ENCODE data around the gene IQCK. TPM values are rescaled to one million over a fixed set of nuclear protein-coding genes. Genes with fewer than 3 reads are reported as not detected.

The IQCK gene
- total RNA-seq, 2 donors from 2014 or later: 17.5 to 18.1 TPM

DNA sequence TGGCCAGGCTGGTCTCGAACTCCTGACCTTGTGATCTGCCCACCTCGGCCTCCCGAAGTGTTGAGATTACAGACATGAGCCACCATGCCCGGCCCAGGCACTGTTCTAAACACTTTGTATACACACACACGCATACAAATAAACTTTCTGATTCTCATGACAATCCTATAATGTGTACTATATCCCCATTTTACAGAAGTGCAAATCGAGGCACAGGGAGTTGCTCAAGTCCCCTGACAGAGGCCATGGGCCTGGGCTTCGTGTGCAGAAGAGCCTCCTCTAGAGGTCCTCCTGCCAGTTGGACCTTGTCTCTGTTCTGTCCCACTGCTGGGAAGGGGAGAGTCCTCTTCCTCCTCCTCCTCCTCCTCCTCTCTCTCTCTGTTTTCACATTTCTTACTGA is 176.5 kb downstream of the IQCK start:
- Histone ChIP-seq H3K36me3 (no peaks in the 10 kb centered on the region), H3K9me3 (no peaks in the 10 kb centered on the region), H3K27me3 (replicated peaks; ENCODE audit: insufficient read depth) (no peaks in the 10 kb centered on the region), H3K27ac (no peak overlapping the region), H3K4me1 (ENCODE audit: control insufficient read depth in 1 of 2, low read depth in 2 of 2) (no peaks in the 10 kb centered on the region), H3K4me3 (no peak overlapping the region)
- DNase-seq (ENCODE audit: low spot score) (no peak), ATAC-seq (ENCODE audit: insufficient number of reproducible peaks, low FRiP score, low read depth) (no peak)
- TF ChIP-seq, protein P1, sequence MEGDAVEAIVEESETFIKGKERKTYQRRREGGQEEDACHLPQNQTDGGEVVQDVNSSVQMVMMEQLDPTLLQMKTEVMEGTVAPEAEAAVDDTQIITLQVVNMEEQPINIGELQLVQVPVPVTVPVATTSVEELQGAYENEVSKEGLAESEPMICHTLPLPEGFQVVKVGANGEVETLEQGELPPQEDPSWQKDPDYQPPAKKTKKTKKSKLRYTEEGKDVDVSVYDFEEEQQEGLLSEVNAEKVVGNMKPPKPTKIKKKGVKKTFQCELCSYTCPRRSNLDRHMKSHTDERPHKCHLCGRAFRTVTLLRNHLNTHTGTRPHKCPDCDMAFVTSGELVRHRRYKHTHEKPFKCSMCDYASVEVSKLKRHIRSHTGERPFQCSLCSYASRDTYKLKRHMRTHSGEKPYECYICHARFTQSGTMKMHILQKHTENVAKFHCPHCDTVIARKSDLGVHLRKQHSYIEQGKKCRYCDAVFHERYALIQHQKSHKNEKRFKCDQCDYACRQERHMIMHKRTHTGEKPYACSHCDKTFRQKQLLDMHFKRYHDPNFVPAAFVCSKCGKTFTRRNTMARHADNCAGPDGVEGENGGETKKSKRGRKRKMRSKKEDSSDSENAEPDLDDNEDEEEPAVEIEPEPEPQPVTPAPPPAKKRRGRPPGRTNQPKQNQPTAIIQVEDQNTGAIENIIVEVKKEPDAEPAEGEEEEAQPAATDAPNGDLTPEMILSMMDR (IDR thresholded peaks at IDR 0.05): no peak

DNA sequence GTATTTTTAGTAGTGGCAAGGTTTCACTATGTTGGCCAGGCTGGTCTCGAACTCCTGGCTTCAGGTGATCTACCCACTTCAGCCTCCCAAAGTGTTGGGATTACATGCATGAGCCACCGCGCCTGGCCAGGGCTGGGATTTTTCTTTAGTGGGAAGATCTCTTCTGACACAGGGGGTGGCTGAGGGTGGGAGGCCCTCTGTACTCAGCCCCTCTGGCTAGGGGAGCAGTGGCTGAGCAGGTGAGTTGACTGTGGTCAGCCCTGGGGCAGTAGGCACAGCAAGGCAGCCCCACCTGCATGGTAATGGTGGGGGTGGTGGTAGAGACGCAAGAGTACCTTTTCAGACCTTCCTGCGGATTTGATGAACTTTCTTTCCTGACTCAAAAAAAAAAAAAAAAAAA is 178.9 kb downstream of the IQCK start:
- no peaks in the 10 kb centered on the region for H3K4me1 ChIP-seq (ENCODE audit: control insufficient read depth in 1 of 2, low read depth in 2 of 2)
- no peaks in the 10 kb centered on the region for H3K9me3 ChIP-seq
- DNase-seq (ENCODE audit: low spot score): no peak
- no peak overlapping the region for H3K4me3 ChIP-seq
- TF ChIP-seq, protein P1 (IDR thresholded peaks at IDR 0.05): no peak
- H3K27me3 ChIP-seq (replicated peaks; ENCODE audit: insufficient read depth): no peaks in the 10 kb centered on the region
- no peak overlapping the region for H3K27ac ChIP-seq
- H3K36me3 ChIP-seq: no peaks in the 10 kb centered on the region
- ATAC-seq (ENCODE audit: insufficient number of reproducible peaks, low FRiP score, low read depth): no peak

DNA sequence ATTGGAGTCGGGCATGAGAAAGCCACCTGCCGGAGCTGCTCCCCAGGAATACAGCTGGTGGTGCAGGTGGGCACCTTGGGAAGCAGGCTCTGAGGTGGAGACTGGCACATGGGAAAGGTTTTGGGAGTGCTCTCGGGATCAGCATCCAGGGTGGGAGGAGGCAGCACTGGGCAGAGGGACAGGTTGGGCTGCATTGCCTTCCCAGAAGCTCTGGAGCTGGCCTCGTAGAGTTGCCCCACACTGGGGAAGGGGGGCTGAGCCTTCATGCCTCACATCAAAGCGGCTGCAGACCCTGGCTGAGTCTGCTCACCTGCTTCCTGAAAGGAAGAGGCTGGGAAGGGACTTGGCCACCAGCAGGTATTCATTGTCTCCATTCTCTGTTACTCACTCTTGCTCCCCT is 180.1 kb downstream of the IQCK start:
- TF ChIP-seq, protein P1 (IDR thresholded peaks at IDR 0.05): no peak
- Histone ChIP-seq H3K4me1 (ENCODE audit: control insufficient read depth in 1 of 2, low read depth in 2 of 2) (no peaks in the 10 kb centered on the region), H3K27ac (no peak overlapping the region), H3K36me3 (no peaks in the 10 kb centered on the region), H3K9me3 (no peaks in the 10 kb centered on the region), H3K27me3 (replicated peaks; ENCODE audit: insufficient read depth) (no peaks in the 10 kb centered on the region), H3K4me3 (no peak overlapping the region)
- ATAC-seq (ENCODE audit: insufficient number of reproducible peaks, low FRiP score, low read depth): no peak
- no peak for DNase-seq (ENCODE audit: low spot score)

DNA sequence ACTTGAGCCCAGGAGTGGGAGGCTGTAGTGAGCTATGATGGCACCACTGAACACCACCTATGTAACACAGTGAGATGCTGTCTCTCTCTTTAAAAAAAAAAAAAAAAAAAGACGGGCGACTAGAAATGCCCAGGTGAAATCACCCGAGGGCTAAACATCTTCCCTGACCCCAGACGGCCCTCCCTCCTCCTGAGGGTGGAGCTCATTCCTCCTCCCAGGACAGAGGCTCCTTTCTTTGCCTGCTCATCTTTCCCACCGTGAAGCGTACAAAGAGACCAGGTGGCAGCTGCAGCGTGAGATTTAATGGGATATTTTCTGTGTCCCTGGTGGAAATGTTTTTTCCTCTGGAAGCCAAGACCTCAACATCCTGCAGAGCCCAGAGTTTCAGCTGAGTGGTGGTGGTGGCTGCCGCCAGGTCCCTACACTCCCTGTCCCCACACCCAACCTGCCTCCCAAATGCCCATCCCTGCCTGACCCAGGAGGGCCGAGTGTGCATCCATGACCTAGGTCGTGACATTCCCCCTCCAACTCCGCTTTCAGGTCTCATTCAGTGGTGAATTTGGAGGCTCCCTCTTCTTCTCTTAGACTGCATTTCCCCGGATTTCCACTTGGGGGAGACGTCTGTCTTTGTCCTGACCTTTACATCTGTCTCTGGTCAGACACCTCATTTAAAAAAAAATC is 181.0 kb downstream of the IQCK start:
- no peaks in the 10 kb centered on the region for H3K9me3 ChIP-seq
- H3K4me3 ChIP-seq: no peak overlapping the region
- no peaks in the 10 kb centered on the region for H3K27me3 ChIP-seq (replicated peaks; ENCODE audit: insufficient read depth)
- no peak overlapping the region for H3K27ac ChIP-seq
- no peaks in the 10 kb centered on the region for H3K4me1 ChIP-seq (ENCODE audit: control insufficient read depth in 1 of 2, low read depth in 2 of 2)
- DNase-seq (ENCODE audit: low spot score): no peak
- TF ChIP-seq, protein P1 (IDR thresholded peaks at IDR 0.05): peak; percentile 53
- H3K36me3 ChIP-seq: no peaks in the 10 kb centered on the region
- ATAC-seq (ENCODE audit: insufficient number of reproducible peaks, low FRiP score, low read depth): no peak

DNA sequence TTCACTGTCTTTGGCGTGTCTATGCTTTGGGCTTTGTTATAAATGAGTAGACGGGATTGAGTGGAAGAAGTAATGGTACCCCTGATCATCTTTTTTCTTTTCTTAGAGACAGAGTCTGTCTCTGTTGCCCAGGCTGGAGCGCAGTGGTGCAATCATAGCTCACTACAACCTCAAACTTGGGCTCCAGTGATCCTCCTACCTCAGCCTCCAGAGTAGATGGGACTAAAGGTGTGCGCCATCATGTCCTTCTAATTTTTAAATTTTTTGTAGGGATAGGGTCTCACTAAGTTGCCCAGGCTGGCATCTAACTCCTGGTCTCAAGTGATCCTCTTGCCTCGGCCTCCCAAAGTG is 181.5 kb downstream of the IQCK start:
- ATAC-seq (ENCODE audit: insufficient number of reproducible peaks, low FRiP score, low read depth): no peak
- no peaks in the 10 kb centered on the region for H3K27me3 ChIP-seq (replicated peaks; ENCODE audit: insufficient read depth)
- H3K9me3 ChIP-seq: no peaks in the 10 kb centered on the region
- DNase-seq (ENCODE audit: low spot score): no peak
- H3K4me3 ChIP-seq: no peak overlapping the region
- H3K36me3 ChIP-seq: no peaks in the 10 kb centered on the region
- no peak overlapping the region for H3K27ac ChIP-seq
- TF ChIP-seq, protein P1 (IDR thresholded peaks at IDR 0.05): no peak
- H3K4me1 ChIP-seq (ENCODE audit: control insufficient read depth in 1 of 2, low read depth in 2 of 2): no peaks in the 10 kb centered on the region
